OCI-LY1 (cell line): Measurements from ENCODE around the gene EPB41L2.

ENCODE experiments used
- H2AFZ ChIP-seq: fragments of 200-600 bp; sonication (generic), shearing (Covaris generic); 2 replicates; pipeline ENCODE4 v1.6.0; 2014; ENCODE audit warnings: antibody characterized with exemption, mild to moderate bottlenecking, low read length
- H3F3A ChIP-seq: fragments of 200-600 bp; sonication (generic), shearing (Covaris generic); 2 replicates; pipeline ENCODE4 v1.6.0; 2014; ENCODE audit warnings: mild to moderate bottlenecking, antibody characterized with exemption, low read length, moderate library complexity; ENCODE audit not compliant: insufficient read depth
- H3K27ac ChIP-seq: fragments of 200-600 bp; sonication (generic); 2 replicates; pipeline ENCODE4 v1.5.1; 2014; ENCODE audit warnings: low read length, mixed run types, mild to moderate bottlenecking, low read depth; ENCODE audit not compliant: poor library complexity, severe bottlenecking
- H3K27me3 ChIP-seq: fragments of 200-600 bp; sonication (generic); 2 replicates; pipeline ENCODE4 v1.6.0; 2014; ENCODE audit warnings: antibody characterized with exemption, mild to moderate bottlenecking, low read length, moderate library complexity; ENCODE audit not compliant: insufficient read depth
- H3K36me3 ChIP-seq: fragments of 200-600 bp; sonication (generic); 2 replicates; pipeline ENCODE4 v1.6.1; 2014; ENCODE audit warnings: mild to moderate bottlenecking, antibody characterized with exemption, low read length, moderate library complexity, mixed read lengths; ENCODE audit not compliant: insufficient read depth
- H3K4me1 ChIP-seq: fragments of 200-600 bp; sonication (generic); 2 replicates; pipeline ENCODE4 v1.5.1; 2014; ENCODE audit warnings: mild to moderate bottlenecking, low read length, moderate library complexity; ENCODE audit not compliant: insufficient read depth, severe bottlenecking
- H3K4me2 ChIP-seq: fragments of 200-600 bp; sonication (generic), shearing (Covaris generic); 2 replicates; pipeline ENCODE4 v1.6.1; 2014; ENCODE audit warnings: low read length
- H3K4me3 ChIP-seq: fragments of 200-600 bp; sonication (generic); 2 replicates; pipeline ENCODE4 v1.5.1; 2014; ENCODE audit warnings: low read length, low read depth, mild to moderate bottlenecking, mixed read lengths; ENCODE audit not compliant: poor library complexity, severe bottlenecking
- H3K79me2 ChIP-seq: fragments of 200-600 bp; shearing (Covaris generic); 2 replicates; pipeline ENCODE4 v1.6.1; 2016; ENCODE audit warnings: mixed run types, low read length, mixed read lengths; ENCODE audit not compliant: insufficient read depth
- H3K9ac ChIP-seq: fragments of 200-600 bp; sonication (generic), shearing (Covaris generic); 2 replicates; pipeline ENCODE4 v1.6.1; 2014; ENCODE audit warnings: mild to moderate bottlenecking, low read length, mixed read lengths
- H3K9me2 ChIP-seq: fragments of 200-600 bp; sonication (generic), shearing (Covaris generic); 2 replicates; pipeline ENCODE4 v1.6.1; 2014; ENCODE audit warnings: low read depth, mild to moderate bottlenecking, low read length, mixed read lengths
- H3K9me3 ChIP-seq: fragments of 200-600 bp; shearing (Covaris generic); 2 replicates; pipeline ENCODE4 v1.6.1; 2014; ENCODE audit warnings: low read length, mixed read lengths
- H4K20me1 ChIP-seq: fragments of 200-600 bp; sonication (generic), shearing (Covaris generic); 2 replicates; pipeline ENCODE4 v1.6.0; 2016; ENCODE audit warnings: mild to moderate bottlenecking, low read length; ENCODE audit not compliant: insufficient read depth
- CTCF ChIP-seq: fragments of 200-600 bp; sonication (generic), shearing (Covaris generic); IDR thresholded peaks from 2 replicates; pipeline ENCODE4 v1.5.1; 2017; ENCODE audit warnings: mild to moderate bottlenecking, antibody characterized with exemption, low read length, moderate library complexity, mixed read lengths
- EZH2 ChIP-seq: fragments of 200-600 bp; sonication (generic), shearing (Covaris generic); IDR thresholded peaks from 2 replicates; pipeline ENCODE4 v1.8.0; 2017; ENCODE audit warnings: borderline replicate concordance, mixed run types, mild to moderate bottlenecking, antibody characterized with exemption, low read length, moderate library complexity, mixed read lengths

Gene EPB41L2

GRCh38 chr6:131065112-131065823 is 2.2 kb upstream of the EPB41L2 start:
- H4K20me1 ChIP-seq, result no peaks in the 10 kb centered on the region
- H3K79me2 ChIP-seq, result no peaks in the 10 kb centered on the region
- H3F3A ChIP-seq, result no peaks in the 10 kb centered on the region
- no peaks in the 10 kb centered on the region for H3K36me3 ChIP-seq
- H3K4me1 ChIP-seq, result peaks cover 12% of the 10 kb centered on the region
- H3K27ac ChIP-seq, result no peak overlapping the region
- H3K4me2 ChIP-seq, result no peak overlapping the region
- H3K9me3 ChIP-seq, result no peaks in the 10 kb centered on the region
- no peak overlapping the region for H2AFZ ChIP-seq
- TF ChIP-seq EZH2 (no peak), CTCF (no peak)
- no peaks in the 10 kb centered on the region for H3K27me3 ChIP-seq
- no peak overlapping the region for H3K9ac ChIP-seq
- no peak overlapping the region for H3K4me3 ChIP-seq
- no peaks in the 10 kb centered on the region for H3K9me2 ChIP-seq

DNA sequence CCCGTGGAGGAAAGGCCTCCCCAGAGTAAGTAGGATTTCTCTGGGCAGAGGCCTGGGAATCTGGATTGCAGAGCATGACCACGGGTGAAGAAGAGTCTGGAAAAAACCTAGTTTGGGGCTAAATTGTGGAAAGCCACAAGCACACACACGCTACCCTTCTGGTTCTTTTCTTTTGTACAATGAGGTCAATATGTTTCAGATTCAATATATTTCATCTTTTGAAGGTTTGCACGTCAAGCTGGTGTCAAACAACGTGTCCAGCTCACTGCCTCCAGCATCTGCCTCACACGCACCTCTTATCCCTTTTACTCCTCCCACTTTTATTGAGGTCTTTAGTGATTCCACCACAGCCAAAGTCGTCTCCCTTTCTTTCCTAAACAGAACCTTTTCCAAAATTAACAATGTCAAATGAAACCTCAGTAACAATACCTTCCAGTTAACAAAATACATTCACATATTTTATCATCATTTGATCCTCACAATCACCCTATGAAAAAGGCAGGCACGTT is 773 bp upstream of the EPB41L2 start:
- TF ChIP-seq CTCF (no peak), EZH2 (no peak)
- peak overlapping the region; percentile 86 for H3K4me3 ChIP-seq
- H3K9me2 ChIP-seq, result no peaks in the 10 kb centered on the region
- peak overlapping the region; percentile 91 for H3K4me2 ChIP-seq
- H3K79me2 ChIP-seq, result no peaks in the 10 kb centered on the region
- H3K9me3 ChIP-seq, result no peaks in the 10 kb centered on the region
- H2AFZ ChIP-seq, result no peak overlapping the region
- H4K20me1 ChIP-seq, result no peaks in the 10 kb centered on the region
- no peaks in the 10 kb centered on the region for H3F3A ChIP-seq
- no peaks in the 10 kb centered on the region for H3K36me3 ChIP-seq
- H3K27me3 ChIP-seq, result no peaks in the 10 kb centered on the region
- peaks cover 12% of the 10 kb centered on the region for H3K4me1 ChIP-seq
- H3K9ac ChIP-seq, result no peak overlapping the region; the same call in 1 of the 2 replicates
- H3K27ac ChIP-seq, result no peak overlapping the region

- TF ChIP-seq EZH2 (no peak), CTCF (no peak)
- no peaks in the 10 kb centered on the region for H4K20me1 ChIP-seq
Measured at GRCh38 chr6:131062241-131063027, 611 bp downstream of the EPB41L2 start.

More at GRCh38 chr6:131062241-131063027, 611 bp downstream of the EPB41L2 start:
- no peaks in the 10 kb centered on the region for H3K79me2 ChIP-seq
- H3K27ac ChIP-seq, result no peak overlapping the region
- H3K9ac ChIP-seq, result peak overlapping the region; percentile 67
- H3F3A ChIP-seq, result no peaks in the 10 kb centered on the region
- no peak overlapping the region for H2AFZ ChIP-seq
- peak overlapping the region; percentile 91 for H3K4me2 ChIP-seq
- H3K4me1 ChIP-seq, result peaks cover 12% of the 10 kb centered on the region
- H3K4me3 ChIP-seq, result peak overlapping the region; percentile 86
- H3K27me3 ChIP-seq, result no peaks in the 10 kb centered on the region
- no peaks in the 10 kb centered on the region for H3K9me3 ChIP-seq
- no peaks in the 10 kb centered on the region for H3K36me3 ChIP-seq
- H3K9me2 ChIP-seq, result no peaks in the 10 kb centered on the region
